Activated T-helper 2 cell treated with anti-CD3 and anti-CD28 coated beads, Interferon-gamma antibody, Interleukin-2, Interleukin-4, amounts not matched to agents 10 μg/mL and 5 μg/mL and 100 μg/mL, durations not matched to agents 14 hours and 24 hours and 36 hours (primary cell): Measurements from ENCODE around the gene RGS3. TPM values are rescaled to one million over a fixed set of nuclear protein-coding genes. Genes with fewer than 3 reads are reported as not detected.

Source experiments
- DNase-seq: peaks from one replicate; pipeline ENCODE4 v3.0.0; 2021; ENCODE audit warnings: low spot score
- H3K27ac Mint-ChIP-seq: one replicate; pipeline ENCODE4 v1.8.0; 2021; ENCODE audit warnings: mixed read lengths
- H3K27me3 Mint-ChIP-seq: one replicate; pipeline ENCODE4 v1.8.0; 2021; ENCODE audit warnings: low read depth, mixed read lengths
- H3K36me3 Mint-ChIP-seq: one replicate; pipeline ENCODE4 v1.8.0; 2021; ENCODE audit warnings: low read depth, mixed read lengths
- H3K4me1 Mint-ChIP-seq: one replicate; pipeline ENCODE4 v1.8.0; 2021; ENCODE audit warnings: low read depth, mixed read lengths
- H3K4me3 Mint-ChIP-seq: one replicate; pipeline ENCODE4 v1.8.0; 2021; ENCODE audit warnings: low read depth, mild to moderate bottlenecking, moderate library complexity, mixed read lengths
- H3K9me3 Mint-ChIP-seq: one replicate; pipeline ENCODE4 v1.8.0; 2021; ENCODE audit warnings: mixed read lengths
- intact Hi-C: fragments of 100-400 bp; cut with micrococcal nuclease; formaldehyde crosslinking; loops from one replicate; pipeline ENCODE4 v1.15.1; 2023
- total RNA-seq: library from RNA; stranded (reverse); gene quantifications from 2 replicates; pipeline ENCODE4 v1.2.3, GENCODE V29; 2022

The RGS3 gene
- total RNA-seq, 1 donor from 2014 or later, result 64.2 TPM

GRCh38 chr9:113472199-113472598 lies 8.7 kb downstream of the RGS3 start:
- no peak overlapping the region for H3K4me3 Mint-ChIP-seq
- peaks cover 3% of the 10 kb centered on the region for H3K27me3 Mint-ChIP-seq
- H3K4me1 Mint-ChIP-seq, result peaks cover 3% of the 10 kb centered on the region
- H3K36me3 Mint-ChIP-seq, result peaks cover 3% of the 10 kb centered on the region
- no peak for DNase-seq
- intact Hi-C loops, result no loop called here
- H3K9me3 Mint-ChIP-seq, result peaks cover 10% of the 10 kb centered on the region
- no peak overlapping the region for H3K27ac Mint-ChIP-seq

- Mint-ChIP-seq H3K36me3 (no peaks in the 10 kb centered on the region), H3K9me3 (no peaks in the 10 kb centered on the region), H3K27me3 (peaks cover 17% of the 10 kb centered on the region), H3K4me1 (peaks cover 10% of the 10 kb centered on the region), H3K27ac (no peak overlapping the region), H3K4me3 (no peak overlapping the region)
- intact Hi-C loops, result no loop called here
- DNase-seq, result no peak
These were observed 11.0 kb downstream of the RGS3 start for GRCh38 chr9:113474360-113475028.

DNA sequence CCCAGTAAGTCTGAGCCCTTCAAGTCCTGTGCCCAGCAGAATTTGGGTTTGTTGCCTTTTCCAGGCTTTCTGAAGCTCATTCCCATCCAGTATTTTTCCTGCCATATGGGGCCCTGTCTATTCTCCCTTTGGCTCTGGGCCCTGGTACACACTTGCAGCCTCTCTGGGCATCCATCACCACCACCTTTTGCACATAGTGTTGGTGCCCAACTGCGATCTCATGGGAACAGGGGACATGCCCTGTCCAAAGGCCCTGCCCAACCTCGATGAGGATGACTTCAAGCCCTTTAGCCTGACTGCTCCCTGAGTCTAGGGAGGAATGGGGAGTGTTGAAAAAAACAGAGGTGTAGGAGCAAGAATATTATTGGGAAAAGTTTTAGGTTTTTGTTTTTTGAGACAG lies 11.5 kb downstream of the RGS3 start:
- no peak overlapping the region for H3K27ac Mint-ChIP-seq
- no peaks in the 10 kb centered on the region for H3K9me3 Mint-ChIP-seq
- H3K27me3 Mint-ChIP-seq, result peaks cover 19% of the 10 kb centered on the region
- H3K36me3 Mint-ChIP-seq, result no peaks in the 10 kb centered on the region
- no peak for DNase-seq
- H3K4me1 Mint-ChIP-seq, result peaks cover 13% of the 10 kb centered on the region
- H3K4me3 Mint-ChIP-seq, result no peak overlapping the region
- intact Hi-C loops, result no loop called here

GRCh38 chr9:113475992-113476391 lies 12.5 kb downstream of the RGS3 start:
- Mint-ChIP-seq H3K4me3 (no peak overlapping the region), H3K9me3 (no peaks in the 10 kb centered on the region), H3K4me1 (peaks cover 13% of the 10 kb centered on the region), H3K27ac (no peak overlapping the region), H3K36me3 (no peaks in the 10 kb centered on the region), H3K27me3 (peaks cover 19% of the 10 kb centered on the region)
- DNase-seq, result no peak
- intact Hi-C loops, result no loop called here

DNA sequence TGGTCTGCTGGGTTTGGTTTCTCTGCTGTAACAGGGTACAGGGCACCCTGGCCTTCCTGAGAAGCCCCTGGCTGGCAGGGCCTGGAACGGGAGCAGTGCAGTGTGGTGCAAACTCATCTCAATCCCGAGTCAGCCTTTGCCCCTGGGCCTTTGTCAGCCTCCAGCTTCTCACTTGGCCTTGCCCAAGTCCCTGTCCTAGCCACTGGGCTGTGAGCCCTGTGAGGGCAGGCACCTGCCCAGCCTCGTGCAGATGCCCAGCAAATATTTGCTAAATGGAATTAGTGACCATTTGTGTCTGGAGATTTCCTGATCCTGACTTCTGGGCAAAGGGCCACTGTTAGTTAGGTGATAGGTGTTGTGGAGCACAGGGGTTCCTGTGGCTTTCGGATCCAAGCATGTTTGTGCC lies 13.0 kb downstream of the RGS3 start:
- no peak for DNase-seq

DNA sequence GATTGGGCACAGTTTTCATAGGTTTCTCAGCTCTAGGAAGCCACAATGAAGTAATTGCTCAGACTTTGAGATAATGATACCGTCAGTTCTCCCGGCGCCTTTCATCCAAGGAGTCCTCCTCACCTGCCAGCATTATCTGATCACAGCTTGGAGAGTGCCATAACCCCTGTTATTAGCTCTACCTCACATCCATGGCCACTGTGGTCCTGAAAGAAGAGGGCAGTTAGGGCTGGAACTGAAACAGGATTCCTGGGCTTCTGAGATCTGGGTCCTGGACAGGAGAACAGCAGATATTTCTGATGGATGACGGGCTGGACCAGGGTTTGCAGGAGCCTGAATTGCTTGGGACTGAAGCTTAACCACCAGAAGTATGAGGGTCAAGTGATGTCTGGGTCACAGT lies 13.5 kb downstream of the RGS3 start:
- H3K36me3 Mint-ChIP-seq, result no peaks in the 10 kb centered on the region
- no peak for DNase-seq
- H3K27ac Mint-ChIP-seq, result no peak overlapping the region
- no peak overlapping the region for H3K4me3 Mint-ChIP-seq
- H3K4me1 Mint-ChIP-seq, result peaks cover 10% of the 10 kb centered on the region
- no peaks in the 10 kb centered on the region for H3K9me3 Mint-ChIP-seq
- intact Hi-C loops, result no loop called here
- peaks cover 19% of the 10 kb centered on the region for H3K27me3 Mint-ChIP-seq

More for the DNA sequence above, 13.0 kb downstream of the RGS3 start:
- Mint-ChIP-seq H3K27me3 (peaks cover 19% of the 10 kb centered on the region), H3K4me3 (no peak overlapping the region), H3K27ac (no peak overlapping the region), H3K4me1 (peaks cover 13% of the 10 kb centered on the region), H3K9me3 (no peaks in the 10 kb centered on the region), H3K36me3 (no peaks in the 10 kb centered on the region)
- intact Hi-C loops, result no loop called here

DNA sequence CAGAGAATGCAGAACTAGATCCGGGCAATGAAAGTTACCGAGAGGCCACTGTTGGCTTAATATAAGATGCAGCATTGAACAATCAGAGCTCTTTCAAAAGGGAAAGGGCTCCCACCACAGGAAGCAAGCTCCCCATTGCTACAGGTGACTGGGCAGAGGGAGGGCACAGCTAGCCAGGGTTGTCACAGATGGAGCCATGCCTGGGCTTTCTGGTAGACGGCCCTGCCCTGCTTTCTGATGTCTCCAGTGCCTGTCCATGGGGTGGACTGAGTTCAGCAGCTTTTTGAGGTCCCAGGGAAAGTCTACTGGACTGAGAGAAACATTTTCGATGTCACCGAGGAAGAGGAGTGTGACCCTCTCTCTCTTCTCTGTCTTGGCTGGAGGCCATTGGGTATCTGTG lies 14.1 kb downstream of the RGS3 start:
- intact Hi-C loops, result no loop called here
- Mint-ChIP-seq H3K36me3 (no peaks in the 10 kb centered on the region), H3K27me3 (peaks cover 19% of the 10 kb centered on the region), H3K9me3 (no peaks in the 10 kb centered on the region), H3K4me3 (no peak overlapping the region), H3K27ac (no peak overlapping the region), H3K4me1 (peaks cover 10% of the 10 kb centered on the region)
- no peak for DNase-seq

DNA sequence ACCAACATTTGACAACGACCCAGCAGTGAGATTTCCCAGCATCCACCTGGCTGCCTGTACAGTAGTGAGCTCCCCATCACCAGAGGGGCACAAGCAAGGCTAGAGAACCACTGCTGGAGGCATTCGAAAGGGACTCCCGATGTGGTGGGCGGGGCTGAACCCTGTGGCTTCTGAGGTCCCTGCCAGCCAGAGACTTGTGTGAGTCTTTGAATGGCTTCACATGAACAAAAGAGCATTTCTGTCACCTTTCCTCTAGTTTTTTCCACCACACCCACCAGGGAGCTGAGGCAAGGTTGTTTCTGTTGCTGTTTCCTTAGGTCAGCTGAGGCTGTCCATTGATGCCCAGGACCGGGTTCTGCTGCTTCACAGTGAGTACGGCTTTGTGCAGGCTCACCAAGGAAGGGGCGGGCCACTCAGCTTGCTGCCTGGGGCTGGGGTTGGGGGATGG lies 15.7 kb downstream of the RGS3 start:
- H3K27me3 Mint-ChIP-seq, result peaks cover 19% of the 10 kb centered on the region
- H3K36me3 Mint-ChIP-seq, result no peaks in the 10 kb centered on the region
- peaks cover 10% of the 10 kb centered on the region for H3K4me1 Mint-ChIP-seq
- intact Hi-C loops, result no loop called here
- H3K27ac Mint-ChIP-seq, result no peak overlapping the region
- H3K4me3 Mint-ChIP-seq, result no peak overlapping the region
- no peaks in the 10 kb centered on the region for H3K9me3 Mint-ChIP-seq
- DNase-seq, result peak; percentile 32

GRCh38 chr9:113480612-113481011 lies 17.1 kb downstream of the RGS3 start:
- intact Hi-C loops, result no loop called here
- Mint-ChIP-seq H3K36me3 (no peaks in the 10 kb centered on the region), H3K9me3 (no peaks in the 10 kb centered on the region), H3K27me3 (peaks cover 19% of the 10 kb centered on the region), H3K4me1 (peaks cover 10% of the 10 kb centered on the region), H3K4me3 (no peak overlapping the region), H3K27ac (no peak overlapping the region)
- DNase-seq, result no peak

DNA sequence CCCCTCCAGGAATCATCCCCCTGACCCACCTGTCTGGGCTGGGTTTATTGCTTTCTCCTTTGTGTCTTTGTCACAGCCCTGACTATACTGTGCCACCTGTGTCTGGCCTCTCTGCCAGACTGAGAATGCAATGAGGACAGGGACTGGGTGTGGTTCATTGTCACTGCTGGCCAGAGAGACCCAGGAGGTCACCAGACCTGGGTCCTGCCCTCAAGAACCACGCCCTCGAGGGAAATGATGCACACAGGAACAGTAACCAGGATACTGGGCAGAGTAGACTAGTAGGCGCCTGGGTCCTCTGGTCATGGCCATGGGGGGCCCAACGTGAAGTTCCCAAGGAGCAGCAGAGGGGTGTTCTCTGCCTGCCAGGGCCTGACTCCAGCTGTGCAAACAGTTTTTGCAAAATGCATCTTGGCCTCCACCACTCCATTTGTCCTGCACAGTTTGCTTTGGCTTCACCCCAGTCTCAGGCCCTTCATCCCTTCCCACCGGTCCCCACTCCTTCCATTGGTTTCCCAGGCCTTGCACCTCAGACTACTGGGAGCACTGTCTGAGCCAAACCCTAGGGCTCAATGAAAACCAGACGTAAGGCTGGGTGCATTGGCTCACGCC lies 17.8 kb downstream of the RGS3 start:
- no peak for DNase-seq
- Mint-ChIP-seq H3K4me1 (peaks cover 10% of the 10 kb centered on the region), H3K36me3 (no peaks in the 10 kb centered on the region), H3K4me3 (no peak overlapping the region), H3K27me3 (peaks cover 17% of the 10 kb centered on the region), H3K27ac (no peak overlapping the region), H3K9me3 (no peaks in the 10 kb centered on the region)
- intact Hi-C loops, result no loop called here

GRCh38 chr9:113482341-113482740 lies 18.8 kb downstream of the RGS3 start:
- H3K4me3 Mint-ChIP-seq, result no peak overlapping the region
- no peak overlapping the region for H3K27ac Mint-ChIP-seq
- peaks cover 10% of the 10 kb centered on the region for H3K4me1 Mint-ChIP-seq
- intact Hi-C loops, result no loop called here
- no peaks in the 10 kb centered on the region for H3K9me3 Mint-ChIP-seq
- peaks cover 15% of the 10 kb centered on the region for H3K27me3 Mint-ChIP-seq
- H3K36me3 Mint-ChIP-seq, result no peaks in the 10 kb centered on the region
- DNase-seq, result no peak

DNA sequence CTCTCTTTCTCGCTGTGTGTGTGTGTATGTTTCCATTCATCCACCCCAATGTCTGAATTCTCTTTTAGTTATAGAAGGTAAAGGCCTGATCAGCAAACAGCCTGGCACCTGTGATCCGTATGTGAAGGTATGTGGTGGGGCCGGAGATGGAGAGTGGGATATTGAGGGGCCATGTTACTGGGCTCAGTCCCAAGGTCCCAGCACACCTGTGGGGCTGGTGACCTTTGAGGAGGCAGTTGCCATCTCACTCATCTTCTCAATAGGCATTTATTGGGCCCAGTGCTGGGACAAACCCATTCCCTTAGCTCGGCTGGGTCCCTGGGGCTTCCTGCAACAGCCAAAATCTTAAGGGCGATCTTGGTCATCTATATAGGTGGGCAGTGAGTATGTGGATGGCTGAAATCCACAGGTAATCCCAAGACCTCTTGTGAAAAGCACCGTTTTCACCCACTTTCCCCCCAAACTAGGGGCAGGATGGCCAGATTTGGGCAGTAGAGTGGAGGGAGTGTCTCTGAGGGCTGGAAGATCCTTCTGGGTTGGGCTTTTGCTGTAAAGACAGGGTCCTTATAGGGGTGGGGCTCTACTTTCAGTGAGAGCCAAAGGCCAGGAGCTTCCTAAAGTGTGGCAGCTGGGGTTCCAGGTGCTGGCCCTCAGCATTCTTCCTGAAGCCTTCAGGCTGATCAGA lies 19.6 kb downstream of the RGS3 start:
- intact Hi-C loops, result no loop called here

DNA sequence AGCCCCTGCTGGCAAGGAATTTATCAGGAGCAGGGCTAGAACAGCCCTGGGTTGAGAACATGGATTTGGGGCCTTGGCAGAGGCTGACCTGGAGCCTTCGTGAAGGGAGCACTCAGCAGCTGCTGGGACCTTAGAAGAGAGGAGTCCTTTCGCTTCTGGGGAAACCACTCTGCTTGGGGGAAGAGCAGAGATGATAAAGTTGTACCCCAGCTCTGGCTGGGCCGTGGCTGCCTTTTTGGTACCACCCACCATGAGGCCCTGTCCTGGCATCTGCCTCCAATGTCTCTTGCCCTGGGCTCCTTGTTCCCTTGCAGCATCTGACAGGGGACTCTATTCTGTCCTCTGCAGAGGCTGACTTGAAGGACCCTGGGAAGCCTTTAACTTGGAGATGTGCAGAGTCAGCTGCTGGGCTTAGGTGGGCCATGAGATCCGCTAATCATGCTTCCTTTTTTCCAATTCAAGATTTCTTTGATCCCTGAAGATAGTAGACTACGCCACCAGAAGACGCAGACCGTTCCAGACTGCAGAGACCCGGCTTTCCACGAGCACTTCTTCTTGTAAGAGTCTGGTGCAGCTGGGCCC lies 20.2 kb downstream of the RGS3 start:
- intact Hi-C loops, result no loop called here
- Mint-ChIP-seq H3K4me3 (no peak overlapping the region), H3K27ac (no peak overlapping the region), H3K27me3 (peaks cover 6% of the 10 kb centered on the region), H3K4me1 (peaks cover 10% of the 10 kb centered on the region), H3K9me3 (no peaks in the 10 kb centered on the region), H3K36me3 (no peaks in the 10 kb centered on the region)
- no peak for DNase-seq

More for the DNA sequence above, 19.6 kb downstream of the RGS3 start:
- H3K4me1 Mint-ChIP-seq, result peaks cover 10% of the 10 kb centered on the region
- no peak for DNase-seq
- H3K27me3 Mint-ChIP-seq, result peaks cover 9% of the 10 kb centered on the region
- H3K27ac Mint-ChIP-seq, result no peak overlapping the region
- H3K9me3 Mint-ChIP-seq, result no peaks in the 10 kb centered on the region
- H3K4me3 Mint-ChIP-seq, result no peak overlapping the region
- no peaks in the 10 kb centered on the region for H3K36me3 Mint-ChIP-seq
